Measurements from ENCODE around the gene ZSWIM7.

DNA sequence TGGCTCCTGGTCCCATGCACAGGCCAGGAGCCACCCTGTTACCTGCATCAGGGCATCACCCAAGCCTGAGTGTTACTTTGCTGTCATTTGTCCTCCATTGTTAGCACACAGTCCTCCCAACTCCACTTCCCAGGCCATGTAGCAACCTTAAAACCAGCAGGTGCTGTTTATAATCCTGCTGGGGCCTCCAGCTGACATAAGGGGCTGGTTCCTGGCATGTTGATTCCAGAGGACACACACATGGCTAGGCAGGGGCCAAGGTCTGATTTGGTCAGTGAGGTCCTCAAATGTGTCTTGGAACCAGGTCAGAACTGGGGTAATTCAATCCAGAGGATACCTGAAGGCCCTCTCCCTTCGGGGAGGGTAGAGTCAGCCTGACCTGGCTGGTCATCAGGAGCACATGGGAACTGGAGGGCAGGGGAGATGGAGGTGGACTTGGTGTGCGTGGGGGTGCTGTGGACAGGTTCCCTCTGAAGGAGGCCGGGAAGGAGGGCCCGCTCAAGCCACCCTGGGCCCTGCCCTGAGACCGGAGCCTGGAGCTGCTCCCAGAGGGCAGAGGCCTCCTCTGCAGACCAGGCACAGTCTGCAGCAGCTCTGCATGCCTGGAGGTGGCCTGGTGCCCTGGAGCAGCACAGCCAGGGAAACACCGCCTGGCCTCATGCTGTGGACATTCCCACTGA lies 48.0 kb downstream of the ZSWIM7 start:
- TF ChIP-seq, protein P1, sequence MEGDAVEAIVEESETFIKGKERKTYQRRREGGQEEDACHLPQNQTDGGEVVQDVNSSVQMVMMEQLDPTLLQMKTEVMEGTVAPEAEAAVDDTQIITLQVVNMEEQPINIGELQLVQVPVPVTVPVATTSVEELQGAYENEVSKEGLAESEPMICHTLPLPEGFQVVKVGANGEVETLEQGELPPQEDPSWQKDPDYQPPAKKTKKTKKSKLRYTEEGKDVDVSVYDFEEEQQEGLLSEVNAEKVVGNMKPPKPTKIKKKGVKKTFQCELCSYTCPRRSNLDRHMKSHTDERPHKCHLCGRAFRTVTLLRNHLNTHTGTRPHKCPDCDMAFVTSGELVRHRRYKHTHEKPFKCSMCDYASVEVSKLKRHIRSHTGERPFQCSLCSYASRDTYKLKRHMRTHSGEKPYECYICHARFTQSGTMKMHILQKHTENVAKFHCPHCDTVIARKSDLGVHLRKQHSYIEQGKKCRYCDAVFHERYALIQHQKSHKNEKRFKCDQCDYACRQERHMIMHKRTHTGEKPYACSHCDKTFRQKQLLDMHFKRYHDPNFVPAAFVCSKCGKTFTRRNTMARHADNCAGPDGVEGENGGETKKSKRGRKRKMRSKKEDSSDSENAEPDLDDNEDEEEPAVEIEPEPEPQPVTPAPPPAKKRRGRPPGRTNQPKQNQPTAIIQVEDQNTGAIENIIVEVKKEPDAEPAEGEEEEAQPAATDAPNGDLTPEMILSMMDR (IDR thresholded peaks at IDR 0.05; ENCODE audit: low read depth, low read length), result no peak
- TF ChIP-seq POLR2A (IDR thresholded peaks at IDR 0.05; ENCODE audit: extremely low read depth, insufficient read length), result no peak

All from NB4 (cell line).